MM.1S (cell line): ENCODE data around the gene DOCK11.

Experiments used
- EZH2phosphoT487 ChIP-seq: fragments of 300-600 bp; sonication (generic); IDR thresholded peaks from 2 replicates; pipeline ENCODE4 v1.6.1; 2018; ENCODE audit warnings: antibody characterized with exemption, low read length
- TF ChIP-seq, protein P1 (sequence below): fragments of 300-600 bp; sonication (generic); IDR thresholded peaks from 2 replicates; pipeline ENCODE4 v1.5.1; 2016; ENCODE audit warnings: antibody characterized with exemption, low read length, mixed read lengths

GRCh38 chrX:118720058-118720707 lies 224.6 kb downstream of the DOCK11 start:
- TF ChIP-seq, protein P1, sequence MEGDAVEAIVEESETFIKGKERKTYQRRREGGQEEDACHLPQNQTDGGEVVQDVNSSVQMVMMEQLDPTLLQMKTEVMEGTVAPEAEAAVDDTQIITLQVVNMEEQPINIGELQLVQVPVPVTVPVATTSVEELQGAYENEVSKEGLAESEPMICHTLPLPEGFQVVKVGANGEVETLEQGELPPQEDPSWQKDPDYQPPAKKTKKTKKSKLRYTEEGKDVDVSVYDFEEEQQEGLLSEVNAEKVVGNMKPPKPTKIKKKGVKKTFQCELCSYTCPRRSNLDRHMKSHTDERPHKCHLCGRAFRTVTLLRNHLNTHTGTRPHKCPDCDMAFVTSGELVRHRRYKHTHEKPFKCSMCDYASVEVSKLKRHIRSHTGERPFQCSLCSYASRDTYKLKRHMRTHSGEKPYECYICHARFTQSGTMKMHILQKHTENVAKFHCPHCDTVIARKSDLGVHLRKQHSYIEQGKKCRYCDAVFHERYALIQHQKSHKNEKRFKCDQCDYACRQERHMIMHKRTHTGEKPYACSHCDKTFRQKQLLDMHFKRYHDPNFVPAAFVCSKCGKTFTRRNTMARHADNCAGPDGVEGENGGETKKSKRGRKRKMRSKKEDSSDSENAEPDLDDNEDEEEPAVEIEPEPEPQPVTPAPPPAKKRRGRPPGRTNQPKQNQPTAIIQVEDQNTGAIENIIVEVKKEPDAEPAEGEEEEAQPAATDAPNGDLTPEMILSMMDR: no peak
- TF ChIP-seq EZH2phosphoT487: no peak
